ENCODE measurements around the gene ACVRL1.

Gene ACVRL1

GRCh38 chr12:51897181-51897580 is 10.1 kb upstream of the ACVRL1 start:
- Mint-ChIP-seq H3K9me3 (no peaks in the 10 kb centered on the region), H3K36me3 (ENCODE audit: low read depth) (no peaks in the 10 kb centered on the region), H3K27ac (peak overlapping the region in 1 of 3 experiments; percentile 19), H3K4me1 (peaks cover 10% of the 10 kb centered on the region), H3K4me3 (no peak overlapping the region), H3K27me3 (ENCODE audit: low read depth) (peaks cover 5% of the 10 kb centered on the region)
- no peak for TF ChIP-seq CTCF (IDR thresholded peaks at IDR 0.05; ENCODE audit: unreplicated experiment in 3 of 3)

GRCh38 chr12:51898506-51898905 is 8.8 kb upstream of the ACVRL1 start:
- H3K4me1 Mint-ChIP-seq = peaks cover 10% of the 10 kb centered on the region
- TF ChIP-seq CTCF (IDR thresholded peaks at IDR 0.05; ENCODE audit: unreplicated experiment in 3 of 3) = no peak
- no peaks in the 10 kb centered on the region for H3K9me3 Mint-ChIP-seq
- H3K27me3 Mint-ChIP-seq (ENCODE audit: low read depth) = peaks cover 5% of the 10 kb centered on the region
- H3K27ac Mint-ChIP-seq = no peak overlapping the region
- H3K36me3 Mint-ChIP-seq (ENCODE audit: low read depth) = no peaks in the 10 kb centered on the region
- no peak overlapping the region for H3K4me3 Mint-ChIP-seq

GRCh38 chr12:51898937-51899336 is 8.4 kb upstream of the ACVRL1 start:
- Mint-ChIP-seq H3K4me3 (no peak overlapping the region), H3K27ac (no peak overlapping the region), H3K4me1 (peaks cover 14% of the 10 kb centered on the region), H3K27me3 (ENCODE audit: low read depth) (peaks cover 5% of the 10 kb centered on the region), H3K9me3 (no peaks in the 10 kb centered on the region), H3K36me3 (ENCODE audit: low read depth) (no peaks in the 10 kb centered on the region)
- TF ChIP-seq CTCF (IDR thresholded peaks at IDR 0.05; ENCODE audit: unreplicated experiment in 3 of 3) = no peak

GRCh38 chr12:51900323-51900889 is 6.9 kb upstream of the ACVRL1 start:
- Mint-ChIP-seq H3K4me1 (peaks cover 16% of the 10 kb centered on the region), H3K36me3 (ENCODE audit: low read depth) (no peaks in the 10 kb centered on the region), H3K4me3 (no peak overlapping the region), H3K27me3 (ENCODE audit: low read depth) (peaks cover 5% of the 10 kb centered on the region), H3K9me3 (no peaks in the 10 kb centered on the region), H3K27ac (no peak overlapping the region)
- no peak for TF ChIP-seq CTCF (IDR thresholded peaks at IDR 0.05; ENCODE audit: unreplicated experiment in 3 of 3)

- H3K36me3 Mint-ChIP-seq (ENCODE audit: low read depth) = no peaks in the 10 kb centered on the region
- TF ChIP-seq CTCF (IDR thresholded peaks at IDR 0.05; ENCODE audit: unreplicated experiment in 3 of 3) = no peak
- no peak overlapping the region for H3K4me3 Mint-ChIP-seq
- no peaks in the 10 kb centered on the region for H3K9me3 Mint-ChIP-seq
- H3K27me3 Mint-ChIP-seq (ENCODE audit: low read depth) = peaks cover 5% of the 10 kb centered on the region
- peaks cover 25% of the 10 kb centered on the region for H3K4me1 Mint-ChIP-seq
- H3K27ac Mint-ChIP-seq = peak overlapping the region in 1 of 3 experiments; percentile 27
These were observed 6.0 kb upstream of the ACVRL1 start for GRCh38 chr12:51901121-51901817.

GRCh38 chr12:51901881-51902280 is 5.4 kb upstream of the ACVRL1 start:
- Mint-ChIP-seq H3K4me3 (no peak overlapping the region), H3K27ac (peak overlapping the region in 1 of 3 experiments; percentile 27), H3K4me1 (peaks cover 25% of the 10 kb centered on the region), H3K9me3 (no peaks in the 10 kb centered on the region), H3K27me3 (ENCODE audit: low read depth) (peaks cover 1% of the 10 kb centered on the region), H3K36me3 (ENCODE audit: low read depth) (no peaks in the 10 kb centered on the region)
- no peak for TF ChIP-seq CTCF (IDR thresholded peaks at IDR 0.05; ENCODE audit: unreplicated experiment in 3 of 3)

Measured in nephron (organoid).